GM19395 (cell line): ENCODE measurements around the gene PRR20G.
"Not testable (repeated sequence)": the region's sequence is repeated elsewhere in the genome, so short reads cannot be mapped to it uniquely, and the experiment has no call there.

Source experiments
- ATAC-seq: cut with Tn5 transposase; IDR thresholded peaks from one replicate; pipeline ENCODE4 v1.9.1; 2021; ENCODE audit warnings: mild to moderate bottlenecking, moderate library complexity; ENCODE audit not compliant: unreplicated experiment

Gene PRR20G

GRCh38 chr3:127304121-127304744, 16.4 kb upstream of the PRR20G start:
- ATAC-seq = no peak

DNA sequence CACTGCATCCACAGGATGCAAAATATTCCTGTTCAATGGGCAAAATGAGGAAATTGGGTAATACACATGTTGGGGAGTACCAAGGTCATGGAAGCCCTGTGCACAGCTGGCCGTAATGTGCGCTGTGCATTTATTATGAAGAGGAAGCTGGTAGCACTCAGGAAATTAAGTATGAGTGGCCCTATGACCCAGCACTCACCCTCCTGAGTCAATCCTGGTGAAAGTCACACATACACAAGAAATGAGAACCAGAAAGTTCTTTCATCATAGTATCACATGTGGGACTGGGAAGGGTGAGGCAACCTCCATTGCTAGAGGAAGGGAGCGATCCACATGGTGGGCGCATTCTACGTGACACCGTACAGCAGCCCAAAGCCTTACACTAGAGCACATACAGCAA, 11.4 kb upstream of the PRR20G start:
- ATAC-seq = no peak

- ATAC-seq = no peak
Measured at GRCh38 chr3:127296959-127297358, 9.1 kb upstream of the PRR20G start.

DNA sequence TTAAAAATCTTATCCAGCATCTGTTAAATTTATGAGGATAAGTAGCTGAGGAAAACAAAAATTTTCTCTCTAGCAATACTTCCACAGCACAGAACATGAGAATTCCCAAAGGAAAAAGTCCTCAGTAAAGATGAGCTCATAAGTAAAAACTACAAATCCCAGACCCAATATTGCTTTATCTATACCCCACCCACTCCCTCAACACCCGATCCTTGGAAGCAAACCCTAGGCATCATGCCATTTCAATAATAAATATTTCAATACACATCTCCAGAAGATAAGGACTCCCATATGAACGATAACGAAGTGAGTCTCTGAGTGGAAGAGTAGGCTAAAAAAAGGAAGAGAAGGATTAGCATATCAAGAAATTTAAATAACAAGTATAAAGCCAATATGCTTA, 8.3 kb upstream of the PRR20G start:
- no peak for ATAC-seq

GRCh38 chr3:127293650-127294049, 5.8 kb upstream of the PRR20G start:
- ATAC-seq = not testable (repeated sequence)

DNA sequence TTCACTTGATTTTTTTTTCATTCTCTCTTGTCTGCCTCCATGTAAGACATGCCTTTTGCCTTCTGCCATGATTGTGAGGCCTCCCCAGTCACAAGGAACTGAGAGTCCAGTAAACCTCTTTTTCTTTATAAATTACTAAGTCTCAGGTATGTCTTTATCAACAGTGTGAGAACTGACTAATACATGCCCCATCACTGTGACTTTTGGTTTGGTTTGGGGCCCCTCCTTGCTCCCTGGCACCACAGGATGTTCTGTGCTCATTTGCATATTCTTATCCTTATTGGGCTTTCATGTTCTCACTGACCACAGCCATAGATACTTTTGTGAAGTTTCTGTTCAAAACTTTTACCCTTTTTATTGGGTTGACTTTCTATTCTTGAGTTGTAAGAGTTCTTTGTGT, 3.8 kb upstream of the PRR20G start:
- ATAC-seq = no peak

DNA sequence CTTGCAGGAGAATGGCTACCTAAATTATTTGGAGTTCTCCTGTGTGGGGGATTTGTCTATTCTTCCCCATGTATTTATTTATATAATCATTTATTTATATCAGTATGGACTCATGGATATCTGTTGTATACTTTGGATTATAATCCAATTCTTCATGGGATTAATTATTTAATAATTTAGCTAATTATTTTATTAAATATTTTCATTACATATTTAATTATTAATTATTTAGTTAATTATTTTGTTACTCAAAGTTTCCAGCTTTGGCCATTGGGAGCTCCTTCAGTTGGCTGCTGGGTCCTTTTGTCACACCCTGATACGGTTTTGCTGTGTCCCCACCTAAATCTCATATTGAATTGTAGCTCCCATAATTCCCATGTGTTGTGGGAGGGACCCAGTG, 3.3 kb upstream of the PRR20G start:
- ATAC-seq = no peak

DNA sequence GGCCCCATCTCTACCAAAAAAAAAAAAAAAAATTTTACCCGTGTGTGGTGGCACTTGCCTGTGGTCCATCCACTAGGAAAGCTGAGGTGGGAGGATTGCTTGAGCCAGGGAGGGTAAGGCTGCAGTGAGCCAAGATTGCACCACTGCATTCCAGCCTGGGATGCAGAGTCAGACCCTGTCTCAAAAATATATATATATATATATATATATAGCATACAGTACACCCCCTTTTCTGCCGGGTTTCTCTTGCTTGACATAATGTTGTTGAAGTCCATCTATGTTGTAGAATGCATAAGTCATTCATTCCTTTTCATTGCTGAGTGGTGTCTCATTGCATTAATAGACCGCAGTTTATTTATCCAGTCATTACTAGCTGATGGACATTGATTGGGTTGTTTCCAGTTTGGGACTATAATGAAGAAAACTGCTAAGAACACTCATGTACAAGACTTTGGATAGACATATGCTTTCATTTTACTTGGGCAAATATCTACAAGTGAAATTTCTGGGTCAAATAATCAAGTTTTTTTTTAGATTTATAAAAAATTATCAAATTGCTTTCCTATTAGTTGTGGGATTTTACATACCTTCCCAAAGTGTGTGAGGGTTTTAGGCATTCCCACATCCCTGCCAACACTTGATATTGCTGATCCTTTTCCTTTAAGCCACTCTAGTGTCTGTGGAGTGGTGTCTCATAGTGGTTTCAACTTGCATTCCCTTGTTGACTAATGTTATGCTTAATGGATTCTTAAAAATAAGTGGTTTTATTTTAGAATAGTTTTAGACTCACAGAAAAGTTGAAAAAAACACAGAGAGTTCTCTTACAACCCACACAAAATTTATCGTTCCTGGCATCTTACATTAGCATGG, 2.1 kb upstream of the PRR20G start:
- ATAC-seq = no peak

- no peak for ATAC-seq
Measured at GRCh38 chr3:127288921-127289705, 1.3 kb upstream of the PRR20G start.

- ATAC-seq = no peak
Measured at GRCh38 chr3:127288343-127288742, 497 bp upstream of the PRR20G start.

- ATAC-seq = no peak
Measured at GRCh38 chr3:127286571-127287140, 1.2 kb downstream of the PRR20G start.

GRCh38 chr3:127284258-127284657, 3.6 kb downstream of the PRR20G start:
- no peak for ATAC-seq

DNA sequence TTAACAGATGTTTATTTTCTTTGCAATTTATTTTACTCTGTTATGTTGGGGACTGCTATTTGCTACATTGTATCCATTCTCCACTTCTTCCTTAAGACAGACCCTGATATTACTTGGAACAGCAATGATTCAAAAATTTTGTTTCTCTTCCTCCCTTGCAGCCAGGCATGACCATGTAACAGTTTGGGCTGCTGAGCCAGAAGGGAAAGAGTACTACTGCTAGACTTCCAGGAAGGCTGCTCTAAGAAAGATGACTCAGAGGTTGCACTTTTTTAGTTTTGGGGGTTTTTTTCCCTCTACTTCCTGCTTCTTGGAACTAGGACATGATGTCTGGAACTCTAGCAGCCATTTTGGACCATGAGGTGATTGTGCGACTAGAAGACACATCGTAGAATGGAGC, 10.3 kb downstream of the PRR20G start:
- no peak for ATAC-seq

DNA sequence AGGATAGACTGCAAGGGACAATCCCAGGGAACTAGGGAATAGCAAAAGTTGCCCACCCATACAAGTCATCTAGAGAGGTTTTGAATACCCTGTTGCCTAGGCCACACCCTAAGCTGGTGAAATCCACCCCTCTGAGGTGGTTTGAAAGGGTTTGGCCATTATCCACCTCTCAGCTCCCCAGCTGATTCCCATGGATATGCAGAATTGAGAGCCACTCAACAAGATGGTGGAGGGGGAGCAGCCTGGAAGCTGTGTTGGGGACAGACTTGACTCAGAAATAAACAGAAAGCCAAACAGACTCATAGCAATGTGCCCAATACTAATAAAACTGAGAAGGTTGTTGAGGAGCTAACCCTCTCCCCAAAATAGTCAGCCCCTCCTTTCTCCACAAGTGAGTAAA, 10.9 kb downstream of the PRR20G start:
- ATAC-seq = no peak

DNA sequence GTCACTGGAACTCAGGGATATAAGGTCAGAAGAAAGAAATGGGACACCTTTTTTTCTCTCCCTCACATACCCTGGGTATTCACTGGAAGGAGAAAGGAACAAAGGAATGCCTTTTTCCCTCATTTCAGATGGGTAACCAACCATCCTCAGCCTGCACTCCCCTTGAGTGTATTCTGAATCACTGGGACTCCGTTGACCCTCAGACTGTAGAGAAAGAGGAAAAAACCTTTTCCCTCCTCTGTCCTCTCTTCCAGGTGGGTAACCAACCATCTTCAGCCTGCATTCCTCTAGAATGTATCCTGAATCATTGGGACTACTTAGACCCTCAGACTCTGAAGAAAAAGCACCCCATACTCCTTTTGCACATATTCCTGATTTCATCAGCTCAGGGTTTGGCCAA, 11.4 kb downstream of the PRR20G start:
- ATAC-seq = no peak

DNA sequence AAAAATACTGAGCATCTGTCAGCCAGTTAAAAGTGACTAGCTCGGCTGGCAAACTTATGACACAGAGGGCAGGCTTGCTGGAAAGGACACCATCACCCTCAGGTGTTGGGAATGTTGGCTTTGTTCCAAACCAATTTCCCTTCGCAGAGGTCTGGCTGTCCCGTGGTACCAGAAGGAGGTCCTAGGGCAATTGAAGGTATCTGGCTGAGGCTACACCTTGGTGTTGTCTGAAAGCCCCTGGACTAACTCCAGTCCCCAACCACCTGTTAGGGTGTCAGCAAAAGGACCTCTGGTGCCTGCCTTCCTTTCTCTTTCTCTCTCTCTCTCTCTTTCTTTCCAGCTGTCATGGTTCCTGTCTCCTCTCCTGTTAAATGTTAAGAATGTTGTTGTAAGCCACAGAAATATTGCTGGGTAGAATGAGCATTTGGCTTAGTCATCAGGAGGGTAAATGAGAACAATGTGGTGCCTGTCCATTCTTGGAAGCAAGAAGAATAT, 12.5 kb downstream of the PRR20G start:
- ATAC-seq = no peak

DNA sequence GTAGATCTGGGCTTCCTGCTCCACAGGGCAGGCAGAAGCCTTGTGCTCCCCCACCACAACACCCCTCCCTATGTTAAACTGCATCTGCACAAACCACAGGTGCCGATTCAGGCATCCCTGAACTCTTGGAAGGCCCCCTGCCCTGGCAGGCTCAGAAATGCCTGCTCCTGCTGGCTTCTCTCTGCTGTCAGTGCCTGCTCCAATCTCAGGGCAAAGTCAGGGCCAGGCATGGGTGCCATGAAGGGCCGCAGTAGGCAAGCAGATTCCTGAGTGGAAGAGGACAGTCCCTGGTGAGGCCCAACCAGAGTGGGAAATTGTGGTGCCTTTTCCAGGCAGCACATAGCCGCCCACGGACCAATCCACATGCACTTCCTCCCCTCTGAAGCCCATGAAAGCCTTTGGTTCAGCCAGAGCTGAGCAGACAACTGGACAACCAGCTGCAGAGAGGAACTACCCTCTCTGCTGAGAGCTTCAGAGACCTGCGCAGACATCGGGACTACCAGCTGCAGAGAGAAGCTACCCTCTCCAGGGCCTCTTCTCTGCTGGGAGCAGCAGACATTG, 13.6 kb downstream of the PRR20G start:
- no peak for ATAC-seq

DNA sequence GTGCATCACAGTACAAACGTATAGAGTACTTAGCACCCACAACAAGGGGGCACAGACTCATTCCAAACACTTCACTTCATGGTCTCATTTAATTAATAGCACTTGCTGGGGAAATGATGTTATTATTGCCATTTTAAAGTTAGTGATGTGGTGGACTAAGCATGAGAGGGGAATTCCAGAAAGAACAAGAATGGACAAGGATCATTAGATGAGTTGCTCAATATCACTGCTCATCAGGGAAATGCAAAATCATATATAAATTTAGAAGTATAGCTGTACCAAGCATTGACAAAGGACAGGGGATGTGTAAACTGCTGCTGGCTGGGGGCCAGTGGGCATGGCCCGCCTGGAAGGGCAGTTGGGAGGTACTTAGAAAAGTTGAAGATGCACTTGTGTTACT, 14.6 kb downstream of the PRR20G start:
- no peak for ATAC-seq

GRCh38 chr3:127266186-127266585, 21.7 kb downstream of the PRR20G start:
- no peak for ATAC-seq

DNA sequence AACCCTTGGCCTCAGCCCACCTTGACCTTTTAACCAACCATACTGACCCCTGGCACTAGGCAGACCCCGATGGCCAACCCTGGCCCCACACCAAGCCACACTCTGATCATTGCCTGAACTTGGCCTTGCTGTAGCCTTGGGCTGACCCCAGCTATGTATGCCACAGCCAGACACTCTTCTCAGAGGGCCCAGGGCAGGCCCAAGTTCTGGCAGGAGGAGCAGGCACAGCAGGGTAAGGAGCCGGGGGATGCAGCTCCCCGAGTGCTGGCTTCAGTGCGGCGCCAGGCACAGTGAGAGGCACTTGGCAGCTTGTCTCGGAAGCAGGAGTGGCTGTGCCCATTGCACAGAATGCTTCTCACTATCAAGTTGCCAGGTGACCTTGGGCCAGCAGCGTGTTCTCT, 22.3 kb downstream of the PRR20G start:
- ATAC-seq = no peak
